NB4 (cell line): Measurements from ENCODE around the gene CYP27C1.

Source experiments
- MAX ChIP-seq: IDR thresholded peaks from 2 replicates; pipeline ENCODE4 v1.6.1; 2011; ENCODE audit warnings: low read depth, low read length
- MYC ChIP-seq: IDR thresholded peaks from 2 replicates; pipeline ENCODE4 v1.6.1; 2011; ENCODE audit warnings: low read depth, low read length
- POLR2A ChIP-seq: IDR thresholded peaks from 2 replicates; pipeline ENCODE4 v1.6.1; 2011; ENCODE audit warnings: mild to moderate bottlenecking; ENCODE audit not compliant: insufficient read length; ENCODE audit errors: extremely low read depth

- TF ChIP-seq MYC: no peak
- no peak for TF ChIP-seq MAX
- no peak for TF ChIP-seq POLR2A
These were observed 5.3 kb upstream of the CYP27C1 start for GRCh38 chr2:127225186-127225960.
